Central memory CD4-positive, alpha-beta T cell (primary cell): Measurements from ENCODE around the gene PRKCE.
"Not testable (repeated sequence)": the region's sequence is repeated elsewhere in the genome, so short reads cannot be mapped to it uniquely, and the experiment has no call there.

Source experiments
- DNase-seq: peaks from one replicate; pipeline ENCODE4 v3.0.0; 2022

PRKCE gene

GRCh38 chr2:45670646-45671045 is 19.2 kb downstream of the PRKCE start:
- no peak for DNase-seq

- DNase-seq, result no peak
These were observed 20.7 kb downstream of the PRKCE start for GRCh38 chr2:45672138-45672537.

GRCh38 chr2:45674035-45674816 is 22.8 kb downstream of the PRKCE start:
- DNase-seq, result no peak

GRCh38 chr2:45675263-45675812 is 23.9 kb downstream of the PRKCE start:
- DNase-seq, result no peak

- no peak for DNase-seq
These were observed 24.6 kb downstream of the PRKCE start for GRCh38 chr2:45676088-45676487.

- no peak for DNase-seq
These were observed 27.4 kb downstream of the PRKCE start for GRCh38 chr2:45678791-45679348.

- DNase-seq, result no peak
These were observed 29.0 kb downstream of the PRKCE start for GRCh38 chr2:45680351-45680967.

GRCh38 chr2:45681675-45682074 is 30.2 kb downstream of the PRKCE start:
- DNase-seq, result no peak

GRCh38 chr2:45683292-45683691 is 31.8 kb downstream of the PRKCE start:
- DNase-seq, result no peak

GRCh38 chr2:45684756-45685155 is 33.3 kb downstream of the PRKCE start:
- no peak for DNase-seq

- DNase-seq, result no peak
These were observed 33.8 kb downstream of the PRKCE start for GRCh38 chr2:45685260-45685659.

GRCh38 chr2:45687964-45688363 is 36.5 kb downstream of the PRKCE start:
- no peak for DNase-seq

GRCh38 chr2:45688479-45689298 is 37.2 kb downstream of the PRKCE start:
- DNase-seq, result no peak

- DNase-seq, result no peak
These were observed 38.8 kb downstream of the PRKCE start for GRCh38 chr2:45690231-45690630.

- DNase-seq, result no peak
These were observed 39.9 kb downstream of the PRKCE start for GRCh38 chr2:45691171-45691999.

- DNase-seq, result no peak
These were observed 41.1 kb downstream of the PRKCE start for GRCh38 chr2:45692566-45692965.

GRCh38 chr2:45695480-45696007 is 44.1 kb downstream of the PRKCE start:
- not testable (repeated sequence) for DNase-seq

- DNase-seq, result no peak
These were observed 45.2 kb downstream of the PRKCE start for GRCh38 chr2:45696708-45697107.

GRCh38 chr2:45697190-45697589 is 45.7 kb downstream of the PRKCE start:
- no peak for DNase-seq

GRCh38 chr2:45698554-45698953 is 47.1 kb downstream of the PRKCE start:
- DNase-seq, result no peak

- no peak for DNase-seq
These were observed 47.7 kb downstream of the PRKCE start for GRCh38 chr2:45699032-45699658.
